PC-3 (cell line): Measurements from ENCODE around the gene HYOU1. TPM values are rescaled to one million over a fixed set of nuclear protein-coding genes. Genes with fewer than 3 reads are reported as not detected.

Experiments
- ATAC-seq: fragments of 200-7000 bp; cut with Tn5 transposase; 2 replicates; pipeline ENCODE4 v1.9.1; 2020; ENCODE audit warnings: mild to moderate bottlenecking, moderate library complexity
- BruUV-seq: library from RNA; stranded (reverse); fragments of 400-500 nt; replicated peaks from 2 replicates; lab custom pipeline; 2021; lab: Mats Ljungman, UMichigan
- CTCF ChIA-PET: fragments of 300-600 bp; sonication (Branson Sonifier 250); formaldehyde crosslinking; loops from one replicate; lab custom pipeline; 2022; ENCODE audit warnings: antibody characterized with exemption; lab: Charles Lee
- POLR2A ChIA-PET: fragments of 300-600 bp; sonication (Branson Sonifier 250); formaldehyde crosslinking; loops from one replicate; lab custom pipeline; 2022; ENCODE audit warnings: antibody characterized with exemption; ENCODE audit not compliant: unreplicated experiment; lab: Charles Lee
- DNase-seq: peaks from one replicate; pipeline ENCODE4 v3.0.0-alpha.2; 2015
- H2AFZ ChIP-seq: fragments of 300-600 bp; sonication (generic); 2 replicates; pipeline ENCODE4 v1.6.0; 2016; ENCODE audit warnings: antibody characterized with exemption, low read length
- H3F3A ChIP-seq: fragments of 300-600 bp; sonication (generic); one replicate; pipeline ENCODE4 v1.6.0; 2017; ENCODE audit warnings: antibody characterized with exemption, low read length, control low read depth, mild to moderate bottlenecking; ENCODE audit not compliant: unreplicated experiment
- H3K27ac ChIP-seq: fragments of 300-600 bp; sonication (generic); 2 replicates; pipeline ENCODE4 v1.5.1; 2016; ENCODE audit warnings: mild to moderate bottlenecking, low read length
- H3K27me3 ChIP-seq: fragments of 300-600 bp; sonication (generic); 2 replicates; pipeline ENCODE4 v1.6.1; 2016; ENCODE audit warnings: low read length, mixed read lengths
- H3K36me3 ChIP-seq: fragments of 300-600 bp; sonication (generic); 2 replicates; pipeline ENCODE4 v1.6.1; 2016; ENCODE audit warnings: low read depth, mixed run types, low read length, mixed read lengths
- H3K4me1 ChIP-seq: fragments of 300-600 bp; sonication (generic); 2 replicates; pipeline ENCODE4 v1.5.1; 2016; ENCODE audit warnings: low read length; ENCODE audit not compliant: insufficient read depth
- H3K4me2 ChIP-seq: fragments of 300-600 bp; sonication (generic); 2 replicates; pipeline ENCODE4 v1.6.0; 2016; ENCODE audit warnings: low read length
- H3K4me3 ChIP-seq: fragments of 300-600 bp; sonication (generic); 2 replicates; pipeline ENCODE4 v1.5.1; 2016; ENCODE audit warnings: mild to moderate bottlenecking, low read length, mixed read lengths
- H3K79me2 ChIP-seq: fragments of 300-600 bp; sonication (generic); 2 replicates; pipeline ENCODE4 v1.6.1; 2017; ENCODE audit warnings: low read length, mixed read lengths
- H3K9ac ChIP-seq: fragments of 300-600 bp; sonication (generic); 2 replicates; pipeline ENCODE4 v1.6.0; 2016; ENCODE audit warnings: mild to moderate bottlenecking, low read length
- H3K9me2 ChIP-seq: fragments of 300-600 bp; sonication (generic); replicated peaks from 2 replicates; pipeline ENCODE4 v1.6.1; 2016; ENCODE audit warnings: mixed run types, low read length, mixed read lengths
- H3K9me3 ChIP-seq: fragments of 300-600 bp; sonication (generic); 2 replicates; pipeline ENCODE4 v1.6.1; 2016; ENCODE audit warnings: low read length, mixed read lengths
- H4K20me1 ChIP-seq: fragments of 300-600 bp; sonication (generic); 2 replicates; pipeline ENCODE4 v1.6.1; 2016; ENCODE audit warnings: low read length, mixed read lengths
- EZH2 ChIP-seq: fragments of 300-600 bp; sonication (generic); IDR thresholded peaks from one replicate; pipeline ENCODE4 v1.6.1; 2017; ENCODE audit warnings: antibody characterized with exemption, mild to moderate bottlenecking, low read length; ENCODE audit not compliant: unreplicated experiment
- EZH2phosphoT487 ChIP-seq: fragments of 300-600 bp; sonication (generic); IDR thresholded peaks from 2 replicates; pipeline ENCODE4 v1.6.1; 2018; ENCODE audit warnings: mild to moderate bottlenecking, antibody characterized with exemption, low read length, borderline replicate concordance
- intact Hi-C: fragments of 100-400 bp; cut with micrococcal nuclease; formaldehyde crosslinking; loops from 2 replicates; pipeline ENCODE4 v1.9.0; 2023
- total RNA-seq: library from RNA; depleted of rRNA; stranded (reverse); fragments of >200 nt; gene quantifications from 2 replicates; pipeline ENCODE4 v1.2.3, GENCODE V29; 2014
- TF ChIP-seq, protein P1 (sequence below): fragments of 300-600 bp; sonication (generic); conservative IDR thresholded peaks from 2 replicates; pipeline ENCODE4 v1.5.1; 2017; ENCODE audit warnings: antibody characterized with exemption, low read depth, mild to moderate bottlenecking, low read length

Gene HYOU1
- total RNA-seq, 1 experiment from 2014 or later, result 168 TPM

GRCh38 chr11:119012629-119013170, 44.3 kb downstream of the HYOU1 start:
- H3K27ac ChIP-seq, result no peak overlapping the region
- POLR2A ChIA-PET, result no interaction called here
- BruUV-seq, result no TSS peak
- H3K9me2 ChIP-seq, result no peaks in the 10 kb centered on the region
- CTCF ChIA-PET, result no interaction called here
- intact Hi-C loops, result no loop called here
- H2AFZ ChIP-seq, result no peak overlapping the region
- H3K9ac ChIP-seq, result no peak overlapping the region
- no peaks in the 10 kb centered on the region for H3K9me3 ChIP-seq
- H3K27me3 ChIP-seq, result no peaks in the 10 kb centered on the region
- H3K4me2 ChIP-seq, result no peak overlapping the region
- no peak overlapping the region for H3K4me3 ChIP-seq
- peaks cover 24% of the 10 kb centered on the region for H4K20me1 ChIP-seq
- H3F3A ChIP-seq, result peaks cover 30% of the 10 kb centered on the region
- no peak for ATAC-seq
- peaks cover 12% of the 10 kb centered on the region for H3K4me1 ChIP-seq
- H3K36me3 ChIP-seq, result peaks cover 50% of the 10 kb centered on the region
- no peak for TF ChIP-seq EZH2phosphoT487
- TF ChIP-seq, protein P1, sequence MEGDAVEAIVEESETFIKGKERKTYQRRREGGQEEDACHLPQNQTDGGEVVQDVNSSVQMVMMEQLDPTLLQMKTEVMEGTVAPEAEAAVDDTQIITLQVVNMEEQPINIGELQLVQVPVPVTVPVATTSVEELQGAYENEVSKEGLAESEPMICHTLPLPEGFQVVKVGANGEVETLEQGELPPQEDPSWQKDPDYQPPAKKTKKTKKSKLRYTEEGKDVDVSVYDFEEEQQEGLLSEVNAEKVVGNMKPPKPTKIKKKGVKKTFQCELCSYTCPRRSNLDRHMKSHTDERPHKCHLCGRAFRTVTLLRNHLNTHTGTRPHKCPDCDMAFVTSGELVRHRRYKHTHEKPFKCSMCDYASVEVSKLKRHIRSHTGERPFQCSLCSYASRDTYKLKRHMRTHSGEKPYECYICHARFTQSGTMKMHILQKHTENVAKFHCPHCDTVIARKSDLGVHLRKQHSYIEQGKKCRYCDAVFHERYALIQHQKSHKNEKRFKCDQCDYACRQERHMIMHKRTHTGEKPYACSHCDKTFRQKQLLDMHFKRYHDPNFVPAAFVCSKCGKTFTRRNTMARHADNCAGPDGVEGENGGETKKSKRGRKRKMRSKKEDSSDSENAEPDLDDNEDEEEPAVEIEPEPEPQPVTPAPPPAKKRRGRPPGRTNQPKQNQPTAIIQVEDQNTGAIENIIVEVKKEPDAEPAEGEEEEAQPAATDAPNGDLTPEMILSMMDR, result no peak
- no peak for TF ChIP-seq EZH2
- DNase-seq, result no peak
- peaks cover 30% of the 10 kb centered on the region for H3K79me2 ChIP-seq

GRCh38 chr11:119011476-119012053, 45.4 kb downstream of the HYOU1 start:
- Histone ChIP-seq H3K9me3 (no peaks in the 10 kb centered on the region), H3K36me3 (peaks cover 45% of the 10 kb centered on the region), H3F3A (peaks cover 28% of the 10 kb centered on the region), H3K9me2 (no peaks in the 10 kb centered on the region), H3K9ac (no peak overlapping the region), H2AFZ (no peak overlapping the region), H3K4me3 (no peak overlapping the region), H4K20me1 (peaks cover 13% of the 10 kb centered on the region), H3K79me2 (peaks cover 18% of the 10 kb centered on the region), H3K27ac (no peak overlapping the region), H3K4me2 (no peak overlapping the region), H3K27me3 (no peaks in the 10 kb centered on the region), H3K4me1 (peaks cover 6% of the 10 kb centered on the region)
- no TSS peak for BruUV-seq
- DNase-seq (no peak), ATAC-seq (peak; percentile 21)
- intact Hi-C loops, result no loop called here
- no peak for TF ChIP-seq EZH2
- TF ChIP-seq, protein P1, result no peak
- TF ChIP-seq EZH2phosphoT487, result no peak
- POLR2A ChIA-PET, result no interaction called here
- CTCF ChIA-PET, result no interaction called here

GRCh38 chr11:119006656-119007055, 50.3 kb downstream of the HYOU1 start:
- Histone ChIP-seq H3K9me3 (no peaks in the 10 kb centered on the region), H3K4me2 (no peak overlapping the region), H3K27me3 (no peaks in the 10 kb centered on the region), H3K36me3 (peaks cover 41% of the 10 kb centered on the region), H3K27ac (no peak overlapping the region), H3K4me3 (no peak overlapping the region), H2AFZ (no peak overlapping the region), H3K9ac (no peak overlapping the region), H3K4me1 (no peaks in the 10 kb centered on the region), H3F3A (no peaks in the 10 kb centered on the region), H4K20me1 (no peaks in the 10 kb centered on the region), H3K79me2 (peaks cover 8% of the 10 kb centered on the region), H3K9me2 (no peaks in the 10 kb centered on the region)
- no TSS peak for BruUV-seq
- ChIA-PET POLR2A (no interaction called here), CTCF (no interaction called here)
- intact Hi-C loops, result no loop called here
- TF ChIP-seq, protein P1, result no peak
- TF ChIP-seq EZH2, result no peak
- TF ChIP-seq EZH2phosphoT487, result no peak
- DNase-seq (no peak), ATAC-seq (no peak)
